HG03108 (cell line): Measurements from ENCODE around the gene VWA3B.
"Not testable (repeated sequence)": the region's sequence is repeated elsewhere in the genome, so short reads cannot be mapped to it uniquely, and the experiment has no call there.

ENCODE experiments used
- ATAC-seq: cut with Tn5 transposase; IDR thresholded peaks from one replicate; pipeline ENCODE4 v1.9.1; 2021; ENCODE audit warnings: moderate library complexity; ENCODE audit not compliant: unreplicated experiment

VWA3B gene, protein sequence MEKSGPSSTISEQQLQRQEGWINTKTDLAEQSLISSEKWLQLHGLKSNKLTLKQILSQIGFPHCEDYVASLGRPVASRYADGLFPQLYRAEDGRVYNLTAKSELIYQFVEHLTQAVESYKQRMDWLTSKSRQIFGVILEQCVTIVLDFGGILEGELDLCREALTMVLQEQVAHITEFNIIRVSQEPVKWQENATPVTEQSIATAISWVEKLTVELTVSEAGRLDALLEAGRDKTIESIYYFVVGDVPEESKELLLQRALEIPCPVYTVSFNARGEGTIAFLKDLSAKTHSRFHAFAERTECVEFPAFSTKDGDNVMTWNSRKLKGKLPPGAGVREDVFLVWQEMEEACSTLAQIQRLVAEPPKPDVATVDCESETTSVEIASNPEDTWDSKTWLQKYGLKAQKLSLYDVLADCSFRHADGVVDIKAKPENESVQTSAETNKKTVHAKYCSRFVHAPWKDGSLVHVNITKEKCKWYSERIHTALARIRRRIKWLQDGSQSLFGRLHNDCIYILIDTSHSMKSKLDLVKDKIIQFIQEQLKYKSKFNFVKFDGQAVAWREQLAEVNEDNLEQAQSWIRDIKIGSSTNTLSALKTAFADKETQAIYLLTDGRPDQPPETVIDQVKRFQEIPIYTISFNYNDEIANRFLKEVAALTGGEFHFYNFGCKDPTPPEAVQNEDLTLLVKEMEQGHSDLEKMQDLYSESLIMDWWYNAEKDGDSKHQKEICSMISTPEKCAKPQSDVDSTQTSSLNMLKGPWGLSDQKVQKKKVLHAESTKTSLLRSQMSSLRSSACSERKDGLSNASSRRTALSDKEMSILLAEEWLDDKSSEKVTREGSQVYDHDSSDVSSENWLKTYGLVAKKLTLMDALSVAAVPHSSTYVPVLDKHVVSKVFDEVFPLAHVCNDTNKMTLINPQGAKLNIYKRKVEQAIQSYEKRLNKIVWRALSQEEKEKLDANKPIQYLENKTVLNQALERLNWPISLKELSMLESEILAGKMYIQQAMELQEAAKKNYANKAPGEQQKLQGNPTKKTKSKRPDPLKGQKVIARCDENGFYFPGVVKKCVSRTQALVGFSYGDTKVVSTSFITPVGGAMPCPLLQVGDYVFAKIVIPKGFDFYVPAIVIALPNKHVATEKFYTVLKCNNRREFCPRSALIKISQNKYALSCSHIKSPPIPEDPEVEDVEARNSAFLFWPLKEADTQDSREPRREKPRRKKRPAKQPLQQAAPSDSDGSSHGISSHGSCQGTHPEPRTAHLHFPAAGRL (N-terminal part only)

DNA sequence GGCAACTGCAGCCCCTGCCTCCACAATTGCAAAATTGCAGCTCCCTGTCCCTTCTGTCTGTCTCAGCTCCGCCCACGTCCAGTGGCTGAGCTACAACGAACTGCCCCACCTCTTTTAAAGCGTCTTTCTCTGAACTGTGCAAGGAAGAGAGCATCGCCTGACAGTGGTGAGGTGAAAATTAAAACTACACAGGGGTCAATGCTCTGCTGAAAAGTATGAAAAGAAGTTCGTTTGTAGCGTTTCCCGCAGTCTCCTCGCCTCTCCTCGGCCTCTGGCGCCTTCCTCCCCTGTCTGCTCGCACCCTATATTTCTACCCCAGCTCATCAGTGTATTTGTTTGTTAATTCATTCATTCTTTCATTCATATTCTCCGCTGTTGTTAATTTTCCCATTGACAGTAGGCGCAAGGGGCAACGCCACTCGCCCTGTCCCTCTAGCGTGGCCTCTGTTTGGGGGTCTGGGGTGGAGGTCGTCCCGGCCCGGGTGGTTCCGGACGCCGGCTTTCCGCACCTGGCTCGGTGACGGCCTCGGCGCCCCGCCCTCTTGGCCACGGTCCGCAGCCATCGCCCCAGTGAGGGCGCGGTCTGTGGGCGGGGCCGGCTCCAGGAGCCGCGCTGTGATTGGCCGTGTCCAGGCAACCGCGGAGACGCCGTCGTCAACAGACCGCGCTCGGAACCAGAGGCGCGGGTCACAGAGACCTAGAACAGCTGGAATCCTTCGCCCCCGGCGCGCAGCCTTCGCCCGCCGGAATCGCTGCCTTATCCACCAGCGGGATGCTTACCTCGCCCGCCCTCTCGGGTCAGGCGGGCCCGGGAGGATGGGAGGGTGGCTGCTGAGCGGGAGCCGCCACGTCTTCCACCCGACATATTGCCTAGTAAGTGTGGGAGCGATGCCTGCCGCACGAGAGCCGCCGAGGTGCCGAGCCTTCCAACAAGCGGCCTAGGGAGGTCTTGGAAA, at the start of gene VWA3B:
TSS of gene VWA3B (plus strand) at position 677 of the 956 bp plus-strand sequence. CDS start 5,926 bp downstream, outside the sequence.
- ATAC-seq: peak; percentile 78

DNA sequence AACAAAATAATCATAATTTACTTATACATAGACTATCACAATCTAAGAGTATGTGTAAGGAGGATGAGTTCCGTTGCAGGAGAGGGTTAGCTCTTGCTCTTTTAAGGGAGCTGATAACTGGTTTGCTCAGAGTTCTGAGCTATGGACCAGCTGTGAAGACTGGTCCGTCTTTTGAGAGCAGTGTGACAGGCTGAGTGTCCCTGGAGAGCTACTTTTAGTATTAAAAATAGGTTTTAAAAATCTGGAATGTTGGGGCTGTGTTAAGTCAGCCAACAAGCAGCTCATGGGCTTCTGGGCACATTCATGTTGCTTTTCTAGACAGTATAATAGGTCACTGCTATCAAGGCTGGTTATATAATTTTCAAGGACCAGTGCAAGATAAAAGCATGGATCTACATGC, 49.8 kb upstream of the VWA3B start:
- no peak for ATAC-seq

DNA sequence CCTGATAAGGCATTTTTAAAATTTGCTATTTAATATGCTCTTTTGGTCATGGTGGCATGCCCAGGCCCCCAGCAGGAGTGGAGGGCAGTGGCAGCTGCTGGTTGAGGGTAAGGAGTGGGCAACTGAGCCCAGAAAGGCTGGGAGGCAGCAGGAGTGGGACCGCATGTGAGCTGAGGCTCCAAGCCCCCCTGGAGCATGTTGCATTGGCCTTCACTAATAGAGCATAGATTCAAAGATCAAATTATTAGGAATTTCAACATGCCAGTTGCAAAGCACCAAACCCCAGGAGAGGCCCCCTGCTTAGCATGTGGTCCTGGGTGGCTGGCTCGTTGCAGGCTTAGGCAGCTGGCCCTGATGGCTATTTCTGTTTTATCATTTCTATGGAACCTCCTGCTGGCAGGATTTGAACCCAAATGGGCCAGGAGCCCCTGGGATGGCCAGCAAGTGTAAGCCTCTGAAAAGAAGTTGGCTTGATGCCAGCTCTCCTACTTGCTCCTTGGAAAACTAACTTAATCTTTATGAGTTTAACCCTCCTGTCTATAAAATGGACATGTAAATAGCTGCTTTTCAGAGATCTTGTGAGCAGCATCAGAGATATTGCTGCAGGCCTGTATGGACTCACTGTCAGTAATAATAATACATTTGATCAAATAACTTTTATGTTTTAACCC, 49.2 kb upstream of the VWA3B start:
- no peak for ATAC-seq

DNA sequence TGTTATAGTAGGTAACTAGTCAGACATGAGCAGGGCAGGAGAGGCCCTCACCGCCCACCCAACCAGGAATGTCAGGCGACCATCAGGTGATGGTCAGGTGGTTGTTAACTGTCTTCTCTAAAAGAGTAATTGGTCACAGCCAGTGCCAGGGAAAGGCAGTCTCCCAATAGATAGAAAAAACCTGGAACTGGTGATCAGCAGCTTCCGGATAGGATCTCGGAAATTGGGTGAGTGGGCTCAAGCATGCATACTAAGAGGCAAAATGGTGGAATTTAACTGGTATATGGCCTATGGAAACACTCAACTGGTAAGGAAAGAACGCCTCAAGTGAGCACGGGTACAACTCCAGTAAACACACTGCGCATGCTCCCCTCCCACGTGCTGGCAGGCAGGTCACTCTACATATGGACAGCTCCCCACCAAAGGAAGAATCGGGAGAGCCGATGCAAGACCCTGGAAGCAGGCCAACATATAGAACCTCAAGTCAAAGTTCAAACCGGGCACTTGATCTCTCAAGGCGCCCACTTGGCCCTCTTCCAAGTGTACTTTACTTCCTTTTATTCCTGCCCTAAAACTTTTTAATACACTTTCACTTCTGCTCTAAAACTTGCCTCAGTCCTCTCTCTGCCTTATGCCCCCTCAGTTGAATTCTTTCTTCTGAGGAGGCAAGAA, 47.7 kb upstream of the VWA3B start:
- no peak for ATAC-seq

DNA sequence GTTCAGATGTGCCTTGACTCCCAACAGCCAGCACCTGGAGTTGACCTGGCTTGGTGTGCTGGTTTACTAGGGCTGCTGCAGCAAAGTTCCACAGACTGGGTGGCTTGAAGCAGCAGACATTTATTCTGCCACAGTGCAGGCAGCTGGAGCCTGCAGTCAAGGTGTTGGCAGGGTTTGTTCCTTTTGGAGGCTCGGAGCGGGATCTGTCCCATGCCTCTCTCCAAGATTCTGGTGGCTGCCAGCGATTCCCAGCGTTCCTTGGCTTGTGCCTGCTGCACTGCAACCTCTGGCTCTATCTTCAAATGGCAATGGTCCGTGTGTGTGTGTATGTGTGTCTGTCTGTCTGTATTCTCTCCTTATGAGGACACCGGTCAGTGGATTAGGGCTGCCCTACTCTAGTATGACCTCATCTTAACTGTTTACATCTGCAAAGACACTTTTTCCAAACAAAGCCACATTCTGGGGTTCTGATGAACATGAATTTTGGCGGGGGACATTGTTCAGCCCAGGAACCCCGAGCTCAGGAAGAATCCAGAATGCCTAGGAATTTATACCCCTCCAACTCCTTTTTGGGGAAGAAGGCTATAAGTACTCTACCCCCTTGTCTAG, 46.5 kb upstream of the VWA3B start:
- ATAC-seq: no peak

DNA sequence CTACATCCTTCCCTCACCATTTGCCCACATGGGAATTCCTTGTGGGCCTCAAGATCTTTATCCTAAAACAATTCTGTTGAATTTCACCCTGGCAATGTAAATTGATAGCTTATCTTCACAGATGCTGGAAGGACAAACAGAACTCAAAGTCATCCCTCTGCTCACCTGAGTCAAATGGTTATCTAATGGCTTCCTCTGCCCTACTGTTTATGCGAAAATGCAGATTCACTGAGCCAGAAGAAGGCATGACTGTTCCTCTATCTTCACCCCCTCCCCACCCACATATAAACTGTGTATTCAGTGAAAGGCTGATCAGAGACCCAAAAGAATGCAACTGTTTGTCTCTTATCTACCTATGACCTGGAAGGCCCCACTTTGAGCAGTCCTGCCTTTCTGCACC, 43.9 kb upstream of the VWA3B start:
- no peak for ATAC-seq

DNA sequence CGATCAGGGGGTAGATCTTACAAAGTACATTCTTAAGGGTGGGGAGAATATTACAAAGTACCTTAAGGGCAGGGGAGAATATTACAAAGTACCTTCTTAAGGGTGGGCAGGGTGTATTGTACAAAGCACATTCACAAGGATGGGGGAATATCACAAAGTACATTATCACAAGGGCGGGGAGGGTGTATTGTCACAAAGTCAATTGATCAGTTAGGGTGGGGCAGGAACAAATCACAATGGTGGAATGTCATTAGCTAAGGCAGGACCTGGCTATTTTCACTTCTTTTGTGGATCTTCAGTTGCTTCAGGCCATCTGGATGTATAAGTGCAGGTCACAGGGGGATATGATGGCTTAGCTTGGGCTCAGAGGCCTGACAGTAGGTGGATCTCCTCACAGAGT, 42.2 kb upstream of the VWA3B start:
- ATAC-seq: not testable (repeated sequence)

DNA sequence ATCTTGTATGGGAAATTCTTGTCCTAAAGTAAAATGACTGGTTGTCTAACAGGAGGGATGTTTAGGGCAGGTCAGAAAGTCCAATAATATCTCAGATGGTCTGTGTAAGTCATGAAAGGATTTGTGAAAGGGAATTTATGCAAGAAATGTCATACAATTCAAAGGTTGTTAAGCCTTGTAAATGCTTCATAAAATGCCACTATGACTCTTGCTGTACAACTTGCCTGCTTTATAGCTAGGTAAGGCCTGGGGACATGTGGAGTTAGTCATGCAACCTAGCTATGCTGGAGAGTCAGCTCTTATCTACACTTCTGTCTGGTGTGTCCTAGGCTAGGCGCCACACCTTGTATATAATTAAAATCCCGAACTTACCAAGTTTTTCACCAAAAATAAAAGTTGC, 36.9 kb upstream of the VWA3B start:
- no peak for ATAC-seq

DNA sequence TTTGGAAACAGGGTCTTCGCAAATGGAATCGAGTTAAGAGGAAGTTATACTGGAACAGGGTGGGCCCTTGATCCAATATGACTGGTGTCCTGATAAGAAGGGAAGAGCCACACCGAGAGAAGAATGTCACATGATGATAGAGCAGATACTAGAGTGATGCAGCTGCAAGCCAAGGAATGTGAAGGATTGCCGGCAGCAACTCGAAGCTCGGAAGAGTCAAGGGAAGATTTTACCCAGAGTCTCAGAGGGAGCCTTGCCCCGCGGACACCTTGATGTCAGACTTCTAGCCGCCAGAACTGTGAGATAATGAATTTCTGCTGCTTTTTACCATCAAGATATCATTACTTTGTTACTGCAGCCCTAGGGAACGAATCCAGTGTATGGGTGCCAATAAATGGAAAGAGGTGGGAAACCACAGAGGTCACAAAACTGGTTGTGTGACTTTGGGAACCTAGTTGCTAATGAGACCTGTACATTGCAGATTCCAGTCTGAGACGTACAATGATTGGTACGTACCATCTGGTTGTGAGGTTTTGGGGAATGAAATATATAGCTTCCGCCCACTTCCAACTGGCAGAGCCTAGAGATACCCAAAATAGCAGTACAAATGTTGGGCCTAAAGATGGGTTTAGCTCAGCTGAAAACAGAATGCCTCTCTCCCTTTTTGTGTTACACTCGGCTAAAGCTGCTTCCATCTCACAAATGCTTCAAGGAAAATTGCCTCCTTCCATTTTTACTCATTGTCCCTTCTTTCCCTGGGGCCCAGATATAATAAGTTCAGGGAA, 28.6 kb upstream of the VWA3B start:
- ATAC-seq: no peak

DNA sequence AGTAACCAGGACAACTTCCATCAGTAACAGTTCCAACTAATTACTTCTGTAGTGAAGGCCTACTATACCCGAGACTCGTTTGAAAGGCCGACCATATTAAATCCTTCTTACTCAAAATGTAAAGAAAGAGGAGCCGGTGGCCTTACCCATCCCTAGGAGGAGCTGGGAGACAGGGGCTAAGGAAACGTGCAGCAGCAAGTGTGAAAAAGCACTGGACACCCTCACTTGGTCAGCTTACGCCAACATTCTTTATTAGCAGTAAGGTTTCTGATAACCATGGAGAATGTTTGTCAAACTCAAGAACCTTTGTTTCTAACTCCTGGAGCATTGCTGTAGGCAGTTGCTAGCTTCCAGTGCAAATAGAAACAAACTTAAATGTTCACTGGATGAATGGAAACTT, 26.7 kb upstream of the VWA3B start:
- no peak for ATAC-seq

DNA sequence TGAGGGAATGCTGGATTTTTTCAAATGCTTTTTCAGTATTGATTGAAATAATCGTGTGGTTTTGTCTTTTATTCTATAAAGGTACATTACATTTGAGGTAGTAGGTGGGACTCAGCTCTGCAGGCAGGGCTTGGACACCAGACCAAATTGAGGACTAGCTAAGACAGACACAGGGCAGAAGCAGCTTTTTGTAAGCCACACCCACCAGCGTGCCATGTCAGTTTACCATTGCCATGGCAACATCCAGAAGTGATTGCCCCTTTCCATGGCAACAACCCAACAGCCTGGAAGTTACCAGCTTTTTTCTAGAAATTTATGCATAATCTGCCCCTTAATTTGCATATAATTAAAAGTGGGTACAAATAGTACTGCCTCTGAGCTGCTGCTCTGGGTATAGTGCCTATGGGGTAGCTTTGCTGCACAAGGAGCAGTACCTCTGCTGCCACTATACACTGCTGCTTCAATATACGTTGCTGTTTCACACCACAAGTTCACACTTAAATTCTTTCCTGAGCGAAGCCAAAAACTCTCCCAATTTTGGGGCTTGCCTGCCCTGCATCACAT, 23.6 kb upstream of the VWA3B start:
- ATAC-seq: no peak

DNA sequence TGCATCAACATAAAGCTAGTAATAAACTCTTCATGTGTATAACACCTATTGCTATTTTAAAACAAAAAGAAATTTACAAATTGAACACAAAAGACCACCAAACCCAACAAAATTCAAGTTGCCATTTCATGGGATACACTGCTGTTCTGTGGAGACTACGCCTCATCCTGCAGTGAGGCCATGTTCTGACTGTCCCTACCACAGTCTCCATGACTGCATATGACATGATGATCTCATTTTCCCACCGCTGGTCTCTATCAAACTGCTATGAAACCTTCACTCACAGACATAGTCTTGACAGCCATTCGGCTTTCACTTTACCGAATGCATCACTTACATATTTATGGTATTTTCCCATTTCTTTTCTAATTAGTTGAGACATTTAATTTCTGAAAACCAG, 21.2 kb upstream of the VWA3B start:
- no peak for ATAC-seq

DNA sequence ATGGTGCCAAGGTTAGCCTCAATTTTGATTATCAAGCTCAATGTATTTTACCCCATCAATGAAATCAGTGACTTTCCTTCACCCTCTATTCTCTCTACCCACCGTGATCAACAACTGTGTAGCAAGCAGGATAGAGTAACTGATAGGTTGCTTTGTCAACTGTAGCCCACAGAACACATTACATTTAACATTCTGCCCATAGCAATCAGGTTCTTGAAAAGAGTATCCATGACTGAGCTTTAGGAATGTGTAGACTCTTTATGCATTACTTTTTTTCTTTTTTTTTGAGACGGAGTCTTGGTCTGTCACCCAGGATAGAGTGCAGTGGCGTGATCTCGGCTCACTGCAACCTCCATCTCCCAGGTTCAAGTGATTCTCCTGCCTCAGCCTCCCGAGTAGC, 19.8 kb upstream of the VWA3B start:
- no peak for ATAC-seq

DNA sequence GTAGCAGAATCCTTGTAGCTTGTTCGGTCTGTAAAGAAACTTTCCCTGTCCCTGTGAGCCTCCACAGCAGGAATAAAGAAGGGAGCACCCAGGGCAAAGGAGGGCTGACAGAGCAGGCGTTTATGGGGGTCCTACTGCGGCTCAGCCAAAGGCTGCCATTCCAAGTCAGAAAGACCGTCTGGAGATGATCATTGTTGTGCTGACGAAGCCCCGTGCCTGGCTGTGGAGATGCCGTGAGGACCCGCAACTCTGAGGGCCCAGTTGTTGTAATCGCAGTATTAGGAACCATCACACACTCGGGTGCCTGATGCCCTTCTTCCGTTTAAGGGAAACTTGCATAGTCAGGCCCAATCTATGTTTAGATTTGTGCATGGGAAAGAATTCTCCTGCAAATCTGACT, 16.9 kb upstream of the VWA3B start:
- ATAC-seq: no peak

DNA sequence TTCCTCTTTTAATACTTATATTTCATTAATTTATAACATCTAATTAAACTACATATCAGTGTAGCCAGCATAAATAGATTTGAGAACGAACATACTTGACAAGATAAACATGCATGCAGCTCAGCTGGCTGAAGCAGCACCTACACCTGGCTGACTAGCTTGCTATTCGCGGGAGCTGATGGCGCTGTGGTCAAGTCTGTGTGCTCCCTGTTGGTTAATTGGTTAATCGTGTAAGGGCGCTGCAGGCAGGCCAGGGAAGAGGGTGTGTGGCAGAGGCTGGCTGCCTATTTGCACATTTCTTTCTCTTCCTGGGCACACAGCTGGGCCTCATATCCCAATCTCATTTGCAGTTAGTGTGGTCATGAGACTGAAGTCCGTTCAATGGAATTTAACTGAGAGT, 14.5 kb upstream of the VWA3B start:
- no peak for ATAC-seq

DNA sequence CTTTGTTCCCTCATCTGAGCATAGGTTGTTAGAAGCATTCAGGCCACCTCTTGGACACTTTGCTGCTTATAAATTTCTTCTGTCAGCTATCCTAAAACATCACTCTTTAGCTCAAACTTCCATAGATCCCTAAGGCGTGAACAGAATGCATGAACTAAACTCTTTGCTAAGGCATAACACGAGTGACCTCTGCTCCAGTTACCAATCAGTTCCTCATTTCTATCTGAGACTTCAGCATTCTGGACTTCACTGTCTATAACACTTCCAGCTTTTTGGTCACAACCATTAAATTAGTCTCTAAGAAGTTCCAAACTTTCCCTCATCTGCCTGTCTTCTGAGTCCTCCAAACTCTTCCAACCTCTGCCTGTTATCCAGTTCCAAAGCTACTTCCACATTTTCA, 8.3 kb upstream of the VWA3B start:
- no peak for ATAC-seq

DNA sequence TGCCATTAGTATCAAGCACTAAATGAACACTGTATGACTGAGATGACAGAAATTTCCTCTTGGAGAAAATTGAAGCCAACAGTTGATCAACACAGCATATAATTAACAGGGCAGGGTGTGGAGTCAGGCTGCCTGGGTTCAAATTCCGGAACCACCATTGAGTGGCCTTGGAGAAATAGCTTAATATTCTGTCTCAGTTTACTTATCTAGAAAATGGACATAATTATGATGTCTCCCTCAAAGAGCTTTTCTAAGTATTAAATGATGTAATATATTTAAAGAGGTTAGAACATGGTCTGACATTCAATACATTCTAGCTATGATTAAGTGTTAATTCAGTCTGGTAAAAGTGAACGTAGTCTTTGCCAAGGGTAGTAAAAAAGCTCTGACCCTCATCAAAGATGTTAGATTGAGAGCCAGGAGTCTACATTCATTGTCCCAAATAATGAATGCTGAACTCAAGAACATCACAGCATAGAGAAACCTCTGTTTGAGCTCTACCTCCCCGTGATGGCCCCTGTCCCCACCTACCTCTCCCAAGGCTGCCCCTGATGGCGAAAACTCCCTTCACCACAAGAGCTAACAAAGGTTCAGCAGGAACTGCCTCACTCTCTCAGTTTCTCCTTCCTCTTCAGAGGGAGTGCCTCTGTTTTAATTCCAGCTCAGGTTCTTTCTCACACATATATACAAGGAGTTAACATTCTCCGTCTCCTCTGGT, 2.7 kb upstream of the VWA3B start:
- no peak for ATAC-seq
